GM23338 (cell line): ENCODE data around the gene LITAF. TPM values are rescaled to one million over a fixed set of nuclear protein-coding genes. Genes with fewer than 3 reads are reported as not detected.

Source experiments
- ATAC-seq: fragments of 200-7000 bp; cut with Tn5 transposase; 3 replicates; pipeline ENCODE4 v1.9.1; 2020
- DNase-seq: peaks from one replicate; pipeline ENCODE4 v3.0.0-alpha.2; 2015; ENCODE audit warnings: low spot score
- H2AFZ ChIP-seq: fragments of 200-600 bp; sonication (generic); 2 replicates; pipeline ENCODE4 v1.8.0; 2016; ENCODE audit warnings: antibody characterized with exemption, mild to moderate bottlenecking, moderate library complexity
- H3F3A ChIP-seq: fragments of 200-600 bp; sonication (generic); replicated peaks from 2 replicates; pipeline ENCODE4 v1.8.0; 2017; ENCODE audit warnings: antibody characterized with exemption, mixed run types, low read depth
- H3K27ac ChIP-seq: fragments of 200-600 bp; sonication (generic); 2 replicates; pipeline ENCODE4 v1.6.1; 2016; ENCODE audit warnings: low read depth
- H3K27me3 ChIP-seq: fragments of 200-600 bp; sonication (generic); 2 replicates; pipeline ENCODE4 v1.8.0; 2016; ENCODE audit warnings: mild to moderate bottlenecking, mixed run types, moderate library complexity; ENCODE audit not compliant: insufficient read depth
- H3K36me3 ChIP-seq: fragments of 200-600 bp; sonication (generic); 2 replicates; pipeline ENCODE4 v1.8.0; 2016; ENCODE audit warnings: mild to moderate bottlenecking; ENCODE audit not compliant: insufficient read depth
- H3K4me1 ChIP-seq: fragments of 200-600 bp; sonication (generic); 2 replicates; pipeline ENCODE4 v1.8.0; 2016; ENCODE audit warnings: mild to moderate bottlenecking, moderate library complexity; ENCODE audit not compliant: insufficient read depth
- H3K4me2 ChIP-seq: fragments of 200-600 bp; sonication (generic); 2 replicates; pipeline ENCODE4 v1.7.1; 2017; ENCODE audit warnings: mixed run types
- H3K4me3 ChIP-seq: fragments of 200-600 bp; sonication (generic); 2 replicates; pipeline ENCODE4 v1.6.1; 2016; ENCODE audit warnings: mixed run types
- H3K79me2 ChIP-seq: fragments of 200-600 bp; sonication (generic); replicated peaks from 2 replicates; pipeline ENCODE4 v1.8.0; 2017; ENCODE audit warnings: mild to moderate bottlenecking; ENCODE audit not compliant: insufficient read depth
- H3K9me2 ChIP-seq: fragments of 200-600 bp; sonication (generic); 2 replicates; pipeline ENCODE4 v1.8.0; 2017; ENCODE audit not compliant: insufficient read depth
- H4K20me1 ChIP-seq: fragments of 200-600 bp; sonication (generic); replicated peaks from 2 replicates; pipeline ENCODE4 v1.8.0; 2017; ENCODE audit warnings: mild to moderate bottlenecking; ENCODE audit not compliant: insufficient read depth
- H3K27ac Mint-ChIP-seq: 2 replicates; pipeline ENCODE4 v1.8.0; 2020; ENCODE audit warnings: inconsistent platforms, mild to moderate bottlenecking, moderate library complexity, mixed read lengths
- H3K27me3 Mint-ChIP-seq: 3 replicates; pipeline ENCODE4 v1.8.0; 2022; ENCODE audit warnings: low read depth, mild to moderate bottlenecking, moderate library complexity, mixed read lengths, inconsistent platforms; ENCODE audit not compliant: insufficient read depth, poor library complexity
- H3K36me3 Mint-ChIP-seq: 3 replicates; pipeline ENCODE4 v1.8.0; 2021; ENCODE audit warnings: low read depth, mild to moderate bottlenecking, inconsistent platforms, moderate library complexity, mixed read lengths
- H3K4me1 Mint-ChIP-seq: 3 replicates; pipeline ENCODE4 v1.8.0; 2020; ENCODE audit warnings: mild to moderate bottlenecking, inconsistent platforms, mixed read lengths
- H3K4me3 Mint-ChIP-seq: 3 replicates; pipeline ENCODE4 v1.8.0; 2021; ENCODE audit warnings: moderate library complexity, mild to moderate bottlenecking, inconsistent platforms, mixed read lengths
- H3K9me3 Mint-ChIP-seq: 3 replicates; pipeline ENCODE4 v1.8.0; 2020; ENCODE audit warnings: moderate library complexity, mild to moderate bottlenecking, inconsistent platforms, mixed read lengths
- CTCF ChIP-seq, 2 experiments: fragments of 200-600 bp in 1 of 2; sonication (generic) in 1 of 2; conservative IDR thresholded peaks; 2 replicates each; pipeline versions ENCODE4 v1.5.1 to v1.6.1; 2016 to 2017; ENCODE audit warnings: antibody characterized with exemption in 2 of 2, low read depth in 2 of 2, mild to moderate bottlenecking in 2 of 2, moderate library complexity in 1 of 2
- ETS1 ChIP-seq: IDR thresholded peaks from 2 replicates; pipeline ENCODE4 v1.6.1; 2016; ENCODE audit warnings: antibody characterized with exemption
- EZH2phosphoT487 ChIP-seq: fragments of 200-600 bp; sonication (generic); IDR thresholded peaks from one replicate; pipeline ENCODE4 v1.8.1; 2018; ENCODE audit warnings: antibody characterized with exemption; ENCODE audit not compliant: unreplicated experiment
- JUNB ChIP-seq: IDR thresholded peaks from one replicate; pipeline ENCODE4 v1.6.1; 2016; ENCODE audit warnings: antibody characterized with exemption; ENCODE audit not compliant: unreplicated experiment
- NANOG ChIP-seq: IDR thresholded peaks from 2 replicates; pipeline ENCODE4 v1.6.1; 2016; ENCODE audit warnings: antibody characterized with exemption, borderline replicate concordance
- POLR2AphosphoS5 ChIP-seq: IDR thresholded peaks from 2 replicates; pipeline ENCODE4 v1.6.1; 2016; ENCODE audit warnings: antibody characterized with exemption, low read depth
- REST ChIP-seq: IDR thresholded peaks from one replicate; pipeline ENCODE4 v1.6.1; 2018; ENCODE audit warnings: antibody characterized with exemption; ENCODE audit not compliant: unreplicated experiment
- STAT1 ChIP-seq: IDR thresholded peaks from one replicate; pipeline ENCODE4 v1.6.1; 2016; ENCODE audit warnings: antibody characterized with exemption; ENCODE audit not compliant: unreplicated experiment
- ZNF114 ChIP-seq: fragments of 250-450 bp; sonication (Bioruptor Pico); IDR thresholded peaks from 2 replicates; pipeline ENCODE4 v1.5.0; 2020; ENCODE audit warnings: mild to moderate bottlenecking, moderate library complexity
- ZNF331 ChIP-seq: fragments of 250-450 bp; sonication (Bioruptor Pico); IDR thresholded peaks from 2 replicates; pipeline ENCODE4 v1.5.0; 2020; ENCODE audit warnings: low read depth, mild to moderate bottlenecking, moderate library complexity
- polyA plus RNA-seq: library from polyadenylated mRNA; unstranded; fragments of >200 nt; fragmentation: Nextera tagmentation; extraction: Ambion mirVana; gene quantifications from 2 replicates; pipeline ENCODE4 v1.2.1, GENCODE V29; 2016
- total RNA-seq: library from RNA; depleted of rRNA; stranded (reverse); fragments of >200 nt; shearing (Covaris generic); gene quantifications from 2 replicates; pipeline ENCODE4 v1.2.3, GENCODE V29; 2014

LITAF gene
- total and polyA plus RNA-seq, 2 experiments from 2014 or later: 131 to 158 TPM

- no peak for ATAC-seq
- H3K4me1 Mint-ChIP-seq: peaks cover 36% of the 10 kb centered on the region
- no peak overlapping the region for H3K4me3 Mint-ChIP-seq
Measured at GRCh38 chr16:11599579-11599978, 12.9 kb upstream of the LITAF start.

More at GRCh38 chr16:11599579-11599978, 12.9 kb upstream of the LITAF start:
- Histone ChIP-seq H3K4me2 (no peak overlapping the region), H3K27me3 (no peaks in the 10 kb centered on the region), H3F3A (peaks cover 15% of the 10 kb centered on the region), H4K20me1 (no peaks in the 10 kb centered on the region), H3K4me3 (no peak overlapping the region), H3K4me1 (peaks cover 51% of the 10 kb centered on the region), H3K9me2 (no peaks in the 10 kb centered on the region), H3K79me2 (no peaks in the 10 kb centered on the region), H2AFZ (no peak overlapping the region), H3K27ac (no peak overlapping the region), H3K36me3 (no peaks in the 10 kb centered on the region)
- Mint-ChIP-seq H3K9me3 (peaks cover 6% of the 10 kb centered on the region; the same call in 1 of the 3 replicates), H3K36me3 (no peaks in the 10 kb centered on the region), H3K27ac (no peak overlapping the region), H3K27me3 (peaks cover 18% of the 10 kb centered on the region)
- no peak for TF ChIP-seq REST
- TF ChIP-seq ETS1: no peak
- TF ChIP-seq NANOG: no peak
- TF ChIP-seq STAT1: no peak
- no peak for TF ChIP-seq POLR2AphosphoS5
- TF ChIP-seq ZNF331 (CRISPR knock-in tag): no peak
- no peak for TF ChIP-seq ZNF114 (CRISPR knock-in tag)
- no peak for TF ChIP-seq CTCF (conservative IDR thresholded peaks at IDR 0.05; ENCODE audit: low read depth in 2 of 2)
- no peak for TF ChIP-seq JUNB
- no peak for TF ChIP-seq EZH2phosphoT487
- DNase-seq: no peak
